GM20431 (cell line): ENCODE measurements around the gene ADCY10.

Experiments used
- in situ Hi-C: fragments of 300-500 bp; cut with MseI, MboI; formaldehyde crosslinking; loops from one replicate; pipeline ENCODE4 v1.15.0; 2020; ENCODE audit warnings: low sequenced_read_pairs; ENCODE audit not compliant: unreplicated experiment

The ADCY10 gene

GRCh38 chr1:167927046-167927754, 13.3 kb upstream of the ADCY10 start:
- in situ Hi-C loops, result no loop called here

DNA sequence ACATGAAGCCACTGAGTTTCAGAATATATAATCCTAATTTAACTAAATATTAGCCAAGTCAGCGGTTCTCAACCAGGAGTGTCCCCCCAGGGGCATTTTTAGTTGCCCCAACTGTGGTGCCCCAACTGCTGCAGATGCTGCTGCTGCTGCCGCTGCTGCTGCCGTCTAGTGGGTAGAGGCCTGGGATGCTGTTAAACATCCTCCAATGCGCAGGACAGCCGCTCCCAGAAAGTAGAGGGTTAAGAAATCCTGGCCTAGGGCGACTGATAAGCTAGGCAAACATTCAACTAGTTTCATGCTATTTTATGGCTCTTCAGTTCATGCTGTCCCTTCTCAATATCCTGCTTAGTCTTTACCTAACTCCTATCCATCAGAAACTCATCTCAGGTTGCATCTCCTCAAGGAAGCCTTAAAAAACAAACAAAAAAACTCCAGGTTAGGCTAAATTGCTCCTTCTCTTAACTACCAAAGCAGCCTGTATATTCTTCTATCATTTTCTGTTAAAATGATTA, 12.6 kb upstream of the ADCY10 start:
- in situ Hi-C loops, result no loop called here

- in situ Hi-C loops, result no loop called here
These were observed 10.8 kb upstream of the ADCY10 start for GRCh38 chr1:167924543-167925231.

GRCh38 chr1:167924102-167924501, 10.2 kb upstream of the ADCY10 start:
- in situ Hi-C loops, result no loop called here

GRCh38 chr1:167923324-167924056, 9.6 kb upstream of the ADCY10 start:
- in situ Hi-C loops, result no loop called here

GRCh38 chr1:167922611-167923074, 8.7 kb upstream of the ADCY10 start:
- in situ Hi-C loops, result no loop called here

DNA sequence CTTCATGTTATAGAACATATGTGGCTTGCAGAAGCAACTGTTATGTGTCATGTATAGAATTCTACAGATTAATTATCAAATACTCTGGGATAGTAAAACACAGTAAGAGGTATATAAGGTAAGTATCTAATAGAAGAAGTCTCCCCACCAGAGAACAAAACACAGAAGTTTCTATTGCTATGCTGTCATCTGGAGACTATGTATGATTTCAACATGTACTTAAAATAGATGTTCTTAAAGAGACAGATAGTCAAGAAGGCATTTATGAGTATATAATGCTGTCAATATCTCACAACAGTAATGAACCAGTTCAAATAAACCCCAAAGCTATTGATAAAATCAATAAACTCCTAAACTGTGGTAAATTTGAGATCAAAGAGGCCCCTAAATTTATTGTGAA, 8.1 kb upstream of the ADCY10 start:
- in situ Hi-C loops, result no loop called here

GRCh38 chr1:167916766-167917511, 3.0 kb upstream of the ADCY10 start:
- in situ Hi-C loops, result no loop called here

DNA sequence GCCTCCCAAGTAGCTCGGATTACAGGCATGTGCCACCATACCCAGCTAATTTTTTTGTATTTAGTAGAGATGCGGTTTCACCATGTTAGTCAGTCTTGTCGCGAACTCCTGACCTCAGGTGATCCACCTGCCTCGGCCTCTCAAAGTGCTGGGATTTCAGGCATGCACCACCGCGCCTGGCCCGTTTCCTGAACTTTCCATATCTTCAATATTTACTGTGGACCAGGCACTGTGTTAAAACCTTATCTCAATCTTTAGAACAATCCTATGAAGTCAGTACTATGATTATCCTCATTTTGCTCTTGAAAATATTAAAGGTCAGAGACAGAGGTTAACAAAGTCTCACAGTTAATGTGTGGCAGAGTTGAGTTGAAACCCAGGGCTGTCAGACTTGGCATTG, 1.6 kb upstream of the ADCY10 start:
- in situ Hi-C loops, result no loop called here

GRCh38 chr1:167912294-167912693, 1.6 kb downstream of the ADCY10 start:
- in situ Hi-C loops, result no loop called here

DNA sequence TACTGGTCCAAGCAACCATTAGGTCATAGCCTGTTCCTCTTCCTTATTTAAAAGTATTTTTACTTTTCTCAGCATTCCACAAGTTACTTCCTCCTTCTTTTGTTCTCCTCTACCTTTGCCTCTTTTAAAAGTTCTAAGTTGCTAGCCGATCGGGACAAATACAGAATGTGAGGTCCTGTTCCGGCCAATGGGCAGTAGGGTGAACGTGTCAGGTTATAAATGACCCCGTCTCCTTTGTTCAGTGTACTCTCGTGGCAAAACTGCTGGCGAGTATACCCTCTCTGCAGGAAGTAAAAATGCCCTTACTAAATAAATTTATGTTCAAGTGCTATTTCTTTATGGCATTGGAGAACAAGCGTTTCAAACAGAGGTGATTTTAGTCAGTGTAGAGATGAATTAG, 2.5 kb downstream of the ADCY10 start:
- in situ Hi-C loops, result no loop called here

DNA sequence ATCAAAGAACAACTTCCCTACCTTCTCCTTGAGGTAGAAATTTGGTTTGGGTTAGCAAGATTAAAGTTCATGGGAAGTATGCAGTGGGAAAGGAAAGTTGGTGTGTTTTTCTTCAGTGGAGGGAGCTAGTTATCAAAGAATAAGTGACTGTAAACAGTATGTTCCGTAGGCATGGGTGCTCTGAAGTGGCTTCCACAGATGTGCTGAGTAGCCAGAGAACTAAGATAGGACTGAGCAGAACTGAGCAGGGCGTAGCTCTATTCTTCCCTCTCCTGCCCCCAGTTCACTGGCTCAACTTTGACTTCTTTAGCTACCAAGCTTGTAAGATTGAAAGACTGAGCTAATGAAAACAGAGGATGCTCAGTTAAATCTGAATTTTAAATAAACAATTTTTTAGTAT, 3.4 kb downstream of the ADCY10 start:
- in situ Hi-C loops, result no loop called here

DNA sequence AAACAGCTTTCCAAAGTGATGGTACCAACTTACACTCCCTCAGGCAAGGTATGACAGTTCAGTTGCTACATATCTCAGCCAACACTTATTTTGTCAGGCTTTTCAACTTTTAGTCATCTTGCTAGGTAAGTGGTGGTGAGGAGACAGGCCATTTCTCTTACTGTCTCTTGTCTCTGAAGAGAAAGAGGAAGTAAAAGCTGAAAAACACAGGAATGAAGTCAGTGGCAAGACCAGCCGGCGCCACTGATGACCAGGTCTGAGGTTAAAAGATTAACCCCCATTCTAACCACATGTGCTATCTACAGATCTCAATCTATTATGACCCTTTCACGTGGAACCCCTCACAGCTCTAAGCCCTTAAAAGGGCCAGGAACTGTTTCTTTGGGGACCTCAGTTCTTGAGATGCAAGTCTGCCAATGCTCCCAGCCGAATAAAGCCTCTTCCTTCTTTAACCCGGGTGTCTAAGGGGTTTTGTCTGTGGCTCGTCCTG, 4.2 kb downstream of the ADCY10 start:
- in situ Hi-C loops, result no loop called here

- in situ Hi-C loops, result no loop called here
These were observed 8.3 kb downstream of the ADCY10 start for GRCh38 chr1:167905671-167906070.

- in situ Hi-C loops, result no loop called here
These were observed 8.8 kb downstream of the ADCY10 start for GRCh38 chr1:167905182-167905581.

DNA sequence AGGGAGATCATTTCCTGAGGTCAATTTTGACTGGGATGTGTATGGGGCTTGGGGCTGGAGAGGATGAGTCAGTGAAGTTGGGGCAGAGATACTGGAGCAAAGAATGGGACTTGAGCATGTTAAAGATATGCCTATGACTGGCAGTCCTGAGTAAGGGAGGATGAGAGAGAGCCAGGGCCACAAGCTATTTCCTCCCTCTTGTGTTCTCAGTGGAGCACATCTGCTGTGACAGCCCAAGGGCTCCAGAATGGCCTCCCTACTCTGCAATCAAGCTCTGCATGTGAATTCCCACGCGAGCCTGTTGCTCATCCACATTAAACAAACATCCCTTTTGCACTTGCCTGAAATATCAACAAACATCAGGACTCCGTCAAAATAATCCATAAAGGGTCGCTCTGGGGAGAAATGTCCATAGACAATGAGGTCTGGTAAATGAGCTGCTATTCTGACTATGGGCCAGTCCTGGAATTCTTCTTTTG, 9.2 kb downstream of the ADCY10 start:
- in situ Hi-C loops, result no loop called here

DNA sequence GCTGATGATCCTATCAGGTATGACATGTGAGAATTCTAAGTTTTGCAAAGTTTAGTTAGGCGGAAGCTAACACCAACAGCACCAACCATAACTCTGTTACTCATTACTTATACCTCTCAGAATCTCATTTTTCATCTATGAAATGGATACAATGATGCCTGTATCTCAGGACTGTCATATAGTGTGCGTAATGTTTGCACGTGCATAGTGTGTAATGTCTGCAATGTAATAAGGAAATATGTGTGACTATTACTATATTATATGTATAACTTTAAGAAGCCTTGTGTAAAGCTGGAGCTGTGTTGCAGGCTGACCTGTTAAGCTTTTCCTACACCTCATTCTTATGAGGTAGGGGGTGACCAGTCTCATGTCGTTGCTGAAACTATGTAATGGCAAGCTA, 13.0 kb downstream of the ADCY10 start:
- in situ Hi-C loops, result no loop called here

DNA sequence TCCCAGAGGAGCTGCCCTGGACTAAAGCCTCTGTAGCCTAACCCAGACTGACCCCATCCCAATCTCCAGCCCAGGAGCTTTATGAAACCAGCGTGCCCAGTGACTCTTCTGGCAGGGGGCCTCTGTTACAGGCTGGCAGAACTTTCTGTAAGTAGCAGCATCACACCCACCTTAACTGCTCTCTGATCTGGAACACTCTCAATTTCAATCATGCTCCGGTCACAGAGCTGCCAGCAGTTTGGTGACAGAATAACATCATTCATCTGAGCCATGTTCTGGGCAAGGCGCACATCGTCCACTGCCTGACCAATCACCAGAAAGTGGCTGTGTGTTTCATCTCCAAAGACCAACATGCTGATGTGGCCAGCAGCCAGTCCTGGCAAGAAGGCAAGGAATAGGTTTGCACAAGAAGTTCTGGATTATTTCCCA, 14.7 kb downstream of the ADCY10 start:
- in situ Hi-C loops, result no loop called here

GRCh38 chr1:167898578-167899222, 15.2 kb downstream of the ADCY10 start:
- in situ Hi-C loops, result no loop called here
